ENCODE results near the gene TMEM106C. TPM values are rescaled to one million over a fixed set of nuclear protein-coding genes. Genes with fewer than 3 reads are reported as not detected.

TMEM106C gene
- total and polyA plus RNA-seq, 2 of the 4 experiments (the other 2 are of a cell fraction) = 72.1 to 74.6 TPM

GRCh38 chr12:47941871-47942613, 21.4 kb upstream of the TMEM106C start:
- H2BK120ac ChIP-seq (ENCODE audit: low read depth, low read length) = no peak overlapping the region
- no peak overlapping the region for H2BK15ac ChIP-seq (ENCODE audit: low read depth, low read length)
- no TSS peak for BruUV-seq (replicated peaks)
- no peak overlapping the region for H4K91ac ChIP-seq (ENCODE audit: insufficient read depth, low read depth, low read length)
- DNase-seq (no peak), ATAC-seq (ENCODE audit: low read depth) (peak; percentile 9; the same call in 1 of the 2 replicates)
- H3K79me1 ChIP-seq (ENCODE audit: low read depth in 1 of 2, low read length in 2 of 2) = no peaks in the 10 kb centered on the region
- WGBS, 2 experiments (ENCODE audit: extremely low coverage in 2 of 2, insufficient read length in 1 of 2) = 36% methylated on average over 17 of the region's 40 CpGs; no CpG with 5 or more reads in 1 of the 2 experiments
- dilution Hi-C loops (cut with HindIII; ENCODE audit: low sequenced_read_pairs, unreplicated experiment) (no loop called here), intact Hi-C loops (cut with micrococcal nuclease) (no loop called here), in situ Hi-C loops (cut with MboI; ENCODE audit: low sequenced_read_pairs) (no loop called here)
- no peak overlapping the region for H2AK5ac ChIP-seq (ENCODE audit: low read depth, low read length)
- H3K4me3 ChIP-seq (ENCODE audit: insufficient read depth, low read depth, low read length) = no peak overlapping the region
- no peaks in the 10 kb centered on the region for H3K9me3 ChIP-seq (ENCODE audit: control insufficient read depth, insufficient read depth, low read length)
- H3K23ac ChIP-seq (ENCODE audit: low read depth, low read length) = no peak overlapping the region
- no peaks in the 10 kb centered on the region; the same call in 1 of the 2 replicates for H4K20me1 ChIP-seq (ENCODE audit: insufficient read depth, low read length)
- no peaks in the 10 kb centered on the region for H3K36me3 ChIP-seq (ENCODE audit: control insufficient read depth, insufficient read depth, low read length)
- H3K9ac ChIP-seq (ENCODE audit: low read depth, low read length) = no peak overlapping the region
- H4K8ac ChIP-seq (ENCODE audit: low read depth in 2 of 2, low read length in 2 of 2) = no peak overlapping the region
- no peak overlapping the region for H4K5ac ChIP-seq (ENCODE audit: low read depth, low read length)
- peaks cover 10% of the 10 kb centered on the region; the same call in 1 of the 2 replicates for H3K9me1 ChIP-seq (ENCODE audit: insufficient read depth, low read length)
- H3K14ac ChIP-seq (replicated peaks; ENCODE audit: low read depth, low read length) = no peak overlapping the region
- H3K27me3 ChIP-seq (ENCODE audit: control insufficient read depth, insufficient read depth, low read length) = peaks cover 14% of the 10 kb centered on the region
- ChIA-PET CTCF (interaction anchor here (1.0 kb wide), 1 partner anchor 178 kb away, joined by 3 read pairs; no protein-coding TSS in a partner anchor), POLR2A (ENCODE audit: unreplicated experiment) (no interaction called here)
- H2AK9ac ChIP-seq (replicated peaks; ENCODE audit: low read depth, low read length, poor library complexity) = no peak overlapping the region
- TF ChIP-seq RFX5 (IDR thresholded peaks at IDR 0.05; ENCODE audit: low read depth, low read length) = no peak
- no peak for TF ChIP-seq POLR2A (IDR thresholded peaks at IDR 0.05; ENCODE audit: low read depth, low read length)
- 0 out of 2 replicates have a peak, but pooled peaks have one; percentile 19 for TF ChIP-seq CTCF (conservative IDR thresholded peaks at IDR 0.05; ENCODE audit: low read depth, low read length)
- no peak for TF ChIP-seq USF2 (IDR thresholded peaks at IDR 0.05; ENCODE audit: low read depth, low read length)
- TF ChIP-seq FOS (IDR thresholded peaks at IDR 0.05; ENCODE audit: low read depth, low read length) = no peak
- TF ChIP-seq MAZ (IDR thresholded peaks at IDR 0.05; ENCODE audit: borderline replicate concordance, low read depth, low read length) = no peak
- no peak overlapping the region for H3K18ac ChIP-seq (ENCODE audit: low read depth, low read length)
- no peak overlapping the region for H3K27ac ChIP-seq (ENCODE audit: insufficient read depth, low read length)
- no peak overlapping the region for H2BK20ac ChIP-seq (ENCODE audit: low read depth, low read length)
- H3K56ac ChIP-seq (ENCODE audit: extremely low read depth, insufficient read depth, low read length) = no peak overlapping the region
- no peak overlapping the region for H2BK5ac ChIP-seq (ENCODE audit: low read depth, low read length, poor library complexity, severe bottlenecking)
- no peak overlapping the region for H3K4me2 ChIP-seq (ENCODE audit: low read depth, low read length)
- H3K4me1 ChIP-seq (ENCODE audit: control insufficient read depth, insufficient read depth, low read length) = peaks cover 10% of the 10 kb centered on the region
- peak overlapping the region; percentile 49 for H2AFZ ChIP-seq (replicated peaks; ENCODE audit: low read length, poor library complexity)
- no peak overlapping the region for H3K4ac ChIP-seq (ENCODE audit: low read depth, low read length)

Data from IMR-90 (cell line).